Ectodermal cell (in vitro differentiated cells): ENCODE data around the gene SEMA4G.
A peak's percentile ranks its signal among the peaks of the same experiment; 100 is the strongest.

Experiments used
- H3K27ac ChIP-seq: 2 replicates; pipeline ENCODE4 v1.7.0; 2013; ENCODE audit warnings: mild to moderate bottlenecking, low read depth, low read length; ENCODE audit not compliant: insufficient read depth, poor library complexity, severe bottlenecking
- H3K27me3 ChIP-seq: 2 replicates; pipeline ENCODE4 v1.7.0; 2013; ENCODE audit warnings: mild to moderate bottlenecking, low read length; ENCODE audit not compliant: insufficient read depth, control insufficient read depth, poor library complexity, severe bottlenecking
- H3K36me3 ChIP-seq: one replicate; pipeline ENCODE4 v1.7.0; 2013; ENCODE audit warnings: low read length; ENCODE audit not compliant: control insufficient read depth, insufficient read depth
- H3K4me1 ChIP-seq: one replicate; pipeline ENCODE4 v1.7.0; 2013; ENCODE audit warnings: low read length; ENCODE audit not compliant: control insufficient read depth, insufficient read depth
- H3K4me3 ChIP-seq: 2 replicates; pipeline ENCODE4 v1.7.0; 2013; ENCODE audit warnings: low read depth, low read length, control low read depth; ENCODE audit not compliant: insufficient read depth
- H3K9me3 ChIP-seq: 2 replicates; pipeline ENCODE4 v1.7.0; 2013; ENCODE audit warnings: mild to moderate bottlenecking, low read length, moderate library complexity; ENCODE audit not compliant: control insufficient read depth
- WGBS, 2 experiments: methylation state at CpG; one replicate each; pipeline ENCODE4 v1.1.7; 2013; ENCODE audit warnings: missing lambda C conversion rate in 2 of 2; 5-methylcytosine and 5-hydroxymethylcytosine counted together

Gene SEMA4G

GRCh38 chr10:100980311-100980710 lies 11.0 kb downstream of the SEMA4G start:
- Histone ChIP-seq H3K9me3 (no peaks in the 10 kb centered on the region), H3K4me1 (no peaks in the 10 kb centered on the region), H3K36me3 (peaks cover 3% of the 10 kb centered on the region), H3K27ac (no peak overlapping the region), H3K4me3 (no peak overlapping the region), H3K27me3 (no peaks in the 10 kb centered on the region)
- 89 to 97% methylated on average over 2 of the region's 2 CpGs for WGBS, 2 experiments

- H3K4me3 ChIP-seq, result no peak overlapping the region
- 95 to 97% methylated on average over 7 of the region's 7 CpGs for WGBS, 2 experiments
- no peak overlapping the region for H3K27ac ChIP-seq
- H3K36me3 ChIP-seq, result peaks cover 3% of the 10 kb centered on the region
- H3K27me3 ChIP-seq, result no peaks in the 10 kb centered on the region
- H3K4me1 ChIP-seq, result no peaks in the 10 kb centered on the region
- no peaks in the 10 kb centered on the region for H3K9me3 ChIP-seq
Measured at GRCh38 chr10:100980711-100981110, 11.4 kb downstream of the SEMA4G start.

GRCh38 chr10:100981178-100981772 lies 12.0 kb downstream of the SEMA4G start:
- 91 to 94% methylated on average over 5 of the region's 5 CpGs for WGBS, 2 experiments
- no peaks in the 10 kb centered on the region for H3K27me3 ChIP-seq
- no peaks in the 10 kb centered on the region for H3K9me3 ChIP-seq
- H3K4me1 ChIP-seq, result peaks cover 4% of the 10 kb centered on the region
- no peak overlapping the region for H3K27ac ChIP-seq
- peaks cover 3% of the 10 kb centered on the region for H3K36me3 ChIP-seq
- H3K4me3 ChIP-seq, result no peak overlapping the region

- Histone ChIP-seq H3K4me3 (no peak overlapping the region), H3K4me1 (peaks cover 7% of the 10 kb centered on the region), H3K9me3 (no peaks in the 10 kb centered on the region), H3K27ac (no peak overlapping the region), H3K27me3 (no peaks in the 10 kb centered on the region), H3K36me3 (peaks cover 3% of the 10 kb centered on the region)
- WGBS, 2 experiments, result 94 to 95% methylated on average over 24 of the region's 24 CpGs
Measured at GRCh38 chr10:100982916-100983830, 13.9 kb downstream of the SEMA4G start.

- no peak overlapping the region for H3K27ac ChIP-seq
- 86 to 87% methylated on average over 13 of the region's 13 CpGs for WGBS, 2 experiments
- H3K36me3 ChIP-seq, result peaks cover 3% of the 10 kb centered on the region
- H3K27me3 ChIP-seq, result no peaks in the 10 kb centered on the region
- peaks cover 7% of the 10 kb centered on the region for H3K4me1 ChIP-seq
- H3K4me3 ChIP-seq, result no peak overlapping the region
- H3K9me3 ChIP-seq, result no peaks in the 10 kb centered on the region
Measured at GRCh38 chr10:100983868-100984671, 14.8 kb downstream of the SEMA4G start.

- Histone ChIP-seq H3K4me3 (no peak overlapping the region), H3K9me3 (no peaks in the 10 kb centered on the region), H3K4me1 (peaks cover 7% of the 10 kb centered on the region), H3K27me3 (no peaks in the 10 kb centered on the region), H3K27ac (no peak overlapping the region), H3K36me3 (peaks cover 8% of the 10 kb centered on the region)
- 90 to 91% methylated on average over 2 of the region's 2 CpGs for WGBS, 2 experiments
Measured at GRCh38 chr10:100984672-100985177, 15.4 kb downstream of the SEMA4G start.

- 88 to 96% methylated on average over 3 to 4 of the region's 5 CpGs for WGBS, 2 experiments
- no peaks in the 10 kb centered on the region for H3K27me3 ChIP-seq
- H3K4me3 ChIP-seq, result no peak overlapping the region
- H3K4me1 ChIP-seq, result peaks cover 7% of the 10 kb centered on the region
- no peak overlapping the region for H3K27ac ChIP-seq
- peaks cover 12% of the 10 kb centered on the region for H3K36me3 ChIP-seq
- no peaks in the 10 kb centered on the region for H3K9me3 ChIP-seq
Measured at GRCh38 chr10:100985336-100985735, 16.0 kb downstream of the SEMA4G start.

- H3K4me1 ChIP-seq, result peaks cover 7% of the 10 kb centered on the region
- peaks cover 24% of the 10 kb centered on the region for H3K36me3 ChIP-seq
- no peaks in the 10 kb centered on the region for H3K9me3 ChIP-seq
- no peak overlapping the region for H3K27ac ChIP-seq
- 25% methylated on average over 17 of the region's 17 CpGs for WGBS, 2 experiments
- H3K4me3 ChIP-seq, result peak overlapping the region; percentile 100
- H3K27me3 ChIP-seq, result no peaks in the 10 kb centered on the region
Measured at GRCh38 chr10:100986623-100986951, 17.3 kb downstream of the SEMA4G start.

GRCh38 chr10:100986952-100987684 lies 17.8 kb downstream of the SEMA4G start, which contains the start of the genes MRPL43 and TWNK:
Gene MRPL43, minus strand, starts transcription at chr10:100987497. Its CDS starts 54 bp downstream, at chr10:100987443.
Gene TWNK, plus strand, starts transcription at chr10:100987543. Its CDS starts 668 bp downstream, at chr10:100988211.
- 1% methylated on average over 75 of the region's 75 CpGs for WGBS, 2 experiments
- Histone ChIP-seq H3K27me3 (no peaks in the 10 kb centered on the region), H3K9me3 (no peaks in the 10 kb centered on the region), H3K4me3 (peak within 1 kb of the TSS; percentile 100), H3K4me1 (peaks cover 7% of the 10 kb centered on the region), H3K36me3 (peaks cover 21% of the 10 kb centered on the region), H3K27ac (no peak within 1 kb of the TSS)
